Neural cell (in vitro differentiated cells): ENCODE measurements around the gene CHMP1A. TPM values are rescaled to one million over a fixed set of nuclear protein-coding genes. Genes with fewer than 3 reads are reported as not detected.

Source experiments
- H2AFZ ChIP-seq: fragments of 200-600, 300-800 bp; sonication (generic), shearing (Covaris generic); 2 replicates; pipeline ENCODE4 v1.6.0; 2014; ENCODE audit warnings: low read depth, mild to moderate bottlenecking, antibody characterized with exemption, low read length, moderate library complexity
- H3F3A ChIP-seq: fragments of 200-600 bp; shearing (Covaris generic); 2 replicates; pipeline ENCODE4 v1.6.1; 2016; ENCODE audit warnings: mild to moderate bottlenecking, moderate library complexity, mixed read lengths, antibody characterized with exemption, low read length; ENCODE audit not compliant: insufficient read depth, poor library complexity, severe bottlenecking
- H3K27ac ChIP-seq: fragments of 200-600, 300-800 bp; sonication (generic), shearing (Covaris generic); 2 replicates; pipeline ENCODE4 v1.5.1; 2014; ENCODE audit warnings: mild to moderate bottlenecking, low read length, moderate library complexity
- H3K27me3 ChIP-seq: fragments of 300-800, 200-600 bp; sonication (generic), shearing (Covaris generic); 2 replicates; pipeline ENCODE4 v1.6.0; 2014; ENCODE audit warnings: mild to moderate bottlenecking, low read depth, low read length, moderate library complexity; ENCODE audit not compliant: insufficient read depth
- H3K36me3 ChIP-seq: fragments of 300-800, 200-600 bp; sonication (generic), shearing (Covaris generic); 2 replicates; pipeline ENCODE4 v1.5.1; 2014; ENCODE audit warnings: mild to moderate bottlenecking, antibody characterized with exemption, low read length, moderate library complexity; ENCODE audit not compliant: insufficient read depth
- H3K4me2 ChIP-seq: fragments of 300-800, 200-600 bp; sonication (generic), shearing (Covaris generic); 2 replicates; pipeline ENCODE4 v1.6.0; 2014; ENCODE audit warnings: mild to moderate bottlenecking, low read length
- H3K4me3 ChIP-seq: fragments of 300-800, 200-600 bp; sonication (generic), shearing (Covaris generic); 2 replicates; pipeline ENCODE4 v1.5.1; 2014; ENCODE audit warnings: mild to moderate bottlenecking, low read length, moderate library complexity
- H3K79me2 ChIP-seq: fragments of 200-600 bp; shearing (Covaris generic); replicated peaks from 2 replicates; pipeline ENCODE4 v1.6.0; 2014; ENCODE audit warnings: mild to moderate bottlenecking, low read length, moderate library complexity; ENCODE audit not compliant: insufficient read depth
- H3K9ac ChIP-seq: fragments of 300-800, 200-600 bp; sonication (generic), shearing (Covaris generic); 2 replicates; pipeline ENCODE4 v1.6.1; 2016; ENCODE audit warnings: mild to moderate bottlenecking, low read length, mixed read lengths
- H3K9me2 ChIP-seq: fragments of 200-600 bp; shearing (Covaris generic); 2 replicates; pipeline ENCODE4 v1.6.1; 2016; ENCODE audit warnings: mild to moderate bottlenecking, low read length, mixed read lengths; ENCODE audit not compliant: insufficient read depth
- H3K9me3 ChIP-seq: fragments of 200-600, 300-800 bp; sonication (generic), shearing (Covaris generic); 2 replicates; pipeline ENCODE4 v1.6.1; 2016; ENCODE audit warnings: mild to moderate bottlenecking, mixed run types, low read length, moderate library complexity, mixed read lengths
- H4K20me1 ChIP-seq: fragments of 200-600 bp; shearing (Covaris generic); 2 replicates; pipeline ENCODE4 v1.6.1; 2016; ENCODE audit warnings: mild to moderate bottlenecking, mixed run types; ENCODE audit not compliant: insufficient read depth
- CTCF ChIP-seq: fragments of 450-650 bp; IDR thresholded peaks from 2 replicates; pipeline ENCODE4 v1.5.1; 2014; ENCODE audit warnings: antibody characterized with exemption, mild to moderate bottlenecking, moderate library complexity; ENCODE audit not compliant: poor library complexity, severe bottlenecking
- EP300 ChIP-seq: fragments of 450-650 bp; conservative IDR thresholded peaks from 2 replicates; pipeline ENCODE4 v1.6.1; 2014; ENCODE audit warnings: antibody characterized with exemption, mild to moderate bottlenecking, moderate library complexity; ENCODE audit not compliant: poor library complexity, severe bottlenecking
- EZH2 ChIP-seq: fragments of 200-600, 300-800 bp; shearing (Covaris generic), sonication (generic); IDR thresholded peaks from 2 replicates; pipeline ENCODE4 v1.6.1; 2014; ENCODE audit warnings: antibody characterized with exemption, low read length, borderline replicate concordance, mild to moderate bottlenecking; ENCODE audit not compliant: insufficient read depth, poor library complexity, severe bottlenecking
- MXI1 ChIP-seq: fragments of 450-650 bp; conservative IDR thresholded peaks from 2 replicates; pipeline ENCODE4 v1.6.1; 2014; ENCODE audit warnings: antibody characterized with exemption, mild to moderate bottlenecking; ENCODE audit not compliant: poor library complexity, severe bottlenecking
- POLR2AphosphoS5 ChIP-seq: IDR thresholded peaks from 2 replicates; pipeline ENCODE4 v1.6.1; 2012
- RAD21 ChIP-seq: fragments of 450-650 bp; conservative IDR thresholded peaks from 2 replicates; pipeline ENCODE4 v1.6.1; 2014; ENCODE audit warnings: antibody characterized with exemption, mild to moderate bottlenecking, moderate library complexity
- SMC3 ChIP-seq: fragments of 450-650 bp; conservative IDR thresholded peaks from 2 replicates; pipeline ENCODE4 v1.6.1; 2014; ENCODE audit warnings: antibody characterized with exemption, mild to moderate bottlenecking, moderate library complexity; ENCODE audit not compliant: poor library complexity
- TAF1 ChIP-seq: IDR thresholded peaks from 2 replicates; pipeline ENCODE4 v1.6.1; 2012; ENCODE audit warnings: low read depth
- polyA plus RNA-seq: library from polyadenylated mRNA; depleted of rRNA; stranded (reverse); fragments of >200 nt; gene quantifications from 2 replicates; pipeline ENCODE4 v1.2.3, GENCODE V29; 2014
- TF ChIP-seq, protein P1 (sequence below): IDR thresholded peaks from 2 replicates; pipeline ENCODE4 v1.6.1; 2012; ENCODE audit warnings: borderline replicate concordance

Gene CHMP1A
- polyA plus RNA-seq, 1 donor from 2014 or later, result 113 TPM

- Histone ChIP-seq H3K27ac (no peak overlapping the region), H3K4me2 (no peak overlapping the region), H3K4me3 (no peak overlapping the region), H3F3A (no peaks in the 10 kb centered on the region), H3K36me3 (no peaks in the 10 kb centered on the region), H3K79me2 (no peaks in the 10 kb centered on the region), H4K20me1 (no peaks in the 10 kb centered on the region), H2AFZ (no peak overlapping the region), H3K9me2 (no peaks in the 10 kb centered on the region), H3K27me3 (no peaks in the 10 kb centered on the region), H3K9me3 (no peaks in the 10 kb centered on the region), H3K9ac (no peak overlapping the region)
- TF ChIP-seq CTCF, result no peak
- TF ChIP-seq, protein P1, sequence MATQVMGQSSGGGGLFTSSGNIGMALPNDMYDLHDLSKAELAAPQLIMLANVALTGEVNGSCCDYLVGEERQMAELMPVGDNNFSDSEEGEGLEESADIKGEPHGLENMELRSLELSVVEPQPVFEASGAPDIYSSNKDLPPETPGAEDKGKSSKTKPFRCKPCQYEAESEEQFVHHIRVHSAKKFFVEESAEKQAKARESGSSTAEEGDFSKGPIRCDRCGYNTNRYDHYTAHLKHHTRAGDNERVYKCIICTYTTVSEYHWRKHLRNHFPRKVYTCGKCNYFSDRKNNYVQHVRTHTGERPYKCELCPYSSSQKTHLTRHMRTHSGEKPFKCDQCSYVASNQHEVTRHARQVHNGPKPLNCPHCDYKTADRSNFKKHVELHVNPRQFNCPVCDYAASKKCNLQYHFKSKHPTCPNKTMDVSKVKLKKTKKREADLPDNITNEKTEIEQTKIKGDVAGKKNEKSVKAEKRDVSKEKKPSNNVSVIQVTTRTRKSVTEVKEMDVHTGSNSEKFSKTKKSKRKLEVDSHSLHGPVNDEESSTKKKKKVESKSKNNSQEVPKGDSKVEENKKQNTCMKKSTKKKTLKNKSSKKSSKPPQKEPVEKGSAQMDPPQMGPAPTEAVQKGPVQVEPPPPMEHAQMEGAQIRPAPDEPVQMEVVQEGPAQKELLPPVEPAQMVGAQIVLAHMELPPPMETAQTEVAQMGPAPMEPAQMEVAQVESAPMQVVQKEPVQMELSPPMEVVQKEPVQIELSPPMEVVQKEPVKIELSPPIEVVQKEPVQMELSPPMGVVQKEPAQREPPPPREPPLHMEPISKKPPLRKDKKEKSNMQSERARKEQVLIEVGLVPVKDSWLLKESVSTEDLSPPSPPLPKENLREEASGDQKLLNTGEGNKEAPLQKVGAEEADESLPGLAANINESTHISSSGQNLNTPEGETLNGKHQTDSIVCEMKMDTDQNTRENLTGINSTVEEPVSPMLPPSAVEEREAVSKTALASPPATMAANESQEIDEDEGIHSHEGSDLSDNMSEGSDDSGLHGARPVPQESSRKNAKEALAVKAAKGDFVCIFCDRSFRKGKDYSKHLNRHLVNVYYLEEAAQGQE, result no peak
- TF ChIP-seq TAF1, result no peak
- TF ChIP-seq EP300, result no peak
- TF ChIP-seq SMC3, result no peak
- TF ChIP-seq RAD21, result no peak
- TF ChIP-seq POLR2AphosphoS5, result no peak
- no peak for TF ChIP-seq MXI1
- no peak for TF ChIP-seq EZH2
Measured at GRCh38 chr16:89605186-89605970, 52.1 kb downstream of the CHMP1A start.

DNA sequence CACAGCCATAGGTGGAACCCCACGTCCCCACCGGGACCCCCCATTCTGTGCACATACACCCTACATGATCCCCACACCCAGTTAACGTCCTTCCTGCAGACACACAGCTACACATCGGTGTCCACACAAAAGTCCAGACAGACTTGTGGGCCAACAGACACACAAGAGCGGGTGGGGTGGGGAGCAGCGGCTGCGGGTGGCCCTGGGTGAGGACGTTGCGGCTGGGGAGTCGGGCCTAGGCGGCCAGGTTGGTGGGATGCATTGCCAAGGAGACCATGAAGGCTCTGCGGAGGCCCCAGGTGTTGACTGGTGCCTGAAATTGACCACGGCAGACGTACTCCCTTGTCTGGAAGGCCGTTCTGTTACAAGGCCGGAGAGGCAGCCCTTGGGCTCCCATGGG, 52.7 kb downstream of the CHMP1A start:
- Histone ChIP-seq H3K27me3 (no peaks in the 10 kb centered on the region), H3K27ac (no peak overlapping the region), H3K9me2 (no peaks in the 10 kb centered on the region), H3K9ac (no peak overlapping the region), H3K36me3 (no peaks in the 10 kb centered on the region), H3K4me3 (no peak overlapping the region), H3K9me3 (no peaks in the 10 kb centered on the region), H3K4me2 (no peak overlapping the region), H4K20me1 (no peaks in the 10 kb centered on the region), H3K79me2 (no peaks in the 10 kb centered on the region), H2AFZ (no peak overlapping the region), H3F3A (no peaks in the 10 kb centered on the region)
- TF ChIP-seq MXI1, result no peak
- no peak for TF ChIP-seq POLR2AphosphoS5
- no peak for TF ChIP-seq SMC3
- no peak for TF ChIP-seq RAD21
- TF ChIP-seq EZH2, result no peak
- TF ChIP-seq, protein P1, result no peak
- TF ChIP-seq CTCF, result no peak
- no peak for TF ChIP-seq TAF1
- no peak for TF ChIP-seq EP300
